HepG2 (cell line): ENCODE results near the gene NFKBIL1. TPM values are rescaled to one million over a fixed set of nuclear protein-coding genes. Genes with fewer than 3 reads are reported as not detected.

Experiments
- FUBP1 ChIP-seq: sonication (generic); formaldehyde crosslinking; IDR thresholded peaks from 2 replicates; pipeline ENCODE4 v1.5.1; 2020; ENCODE audit warnings: missing genetic modification reagents, mild to moderate bottlenecking, borderline replicate concordance
- GATAD1 ChIP-seq: IDR thresholded peaks from 2 replicates; pipeline ENCODE4 v1.6.1; 2016; ENCODE audit warnings: missing genetic modification reagents, missing compliant biosample characterization
- IRX3 ChIP-seq: sonication (generic); formaldehyde crosslinking; IDR thresholded peaks from 2 replicates; pipeline ENCODE4 v1.8.1; 2023; ENCODE audit warnings: mild to moderate bottlenecking, low read depth, missing genetic modification reagents, borderline replicate concordance
- MED13 ChIP-seq: sonication (generic); formaldehyde crosslinking; IDR thresholded peaks from 2 replicates; pipeline ENCODE4 v1.5.0; 2020; ENCODE audit warnings: missing genetic modification reagents
- NRL ChIP-seq: sonication (generic); formaldehyde crosslinking; IDR thresholded peaks from 2 replicates; pipeline ENCODE4 v1.5.0; 2020; ENCODE audit warnings: missing genetic modification reagents, mild to moderate bottlenecking, moderate library complexity, borderline replicate concordance
- PAWR ChIP-seq: sonication (generic); formaldehyde crosslinking; IDR thresholded peaks from 2 replicates; pipeline ENCODE4 v1.4.0; 2020; ENCODE audit warnings: missing genetic modification reagents, mild to moderate bottlenecking, borderline replicate concordance
- PHF20 ChIP-seq: sonication (generic); formaldehyde crosslinking; IDR thresholded peaks from 2 replicates; pipeline ENCODE4 v1.5.0; 2020; ENCODE audit warnings: mild to moderate bottlenecking, missing genetic modification reagents
- PHF5A ChIP-seq: IDR thresholded peaks from one replicate; pipeline ENCODE4 v1.6.1; 2018; ENCODE audit warnings: low read depth, missing genetic modification reagents; ENCODE audit not compliant: unreplicated experiment
- PITX1 ChIP-seq: sonication (generic); formaldehyde crosslinking; IDR thresholded peaks from 2 replicates; pipeline ENCODE4 v1.5.1; 2020; ENCODE audit warnings: mild to moderate bottlenecking, missing genetic modification reagents
- SMAD3 ChIP-seq: sonication (generic); formaldehyde crosslinking; IDR thresholded peaks from 2 replicates; pipeline ENCODE4 v1.4.0; 2020; ENCODE audit warnings: missing genetic modification reagents
- SSRP1 ChIP-seq: IDR thresholded peaks from 2 replicates; pipeline ENCODE4 v1.6.1; 2016; ENCODE audit warnings: control low read depth
- ZNF598 ChIP-seq: sonication (generic); formaldehyde crosslinking; IDR thresholded peaks from 2 replicates; pipeline ENCODE4 v1.5.1; 2020; ENCODE audit warnings: mild to moderate bottlenecking, missing genetic modification reagents, borderline replicate concordance
- ZNF704 ChIP-seq: sonication (generic); formaldehyde crosslinking; IDR thresholded peaks from 2 replicates; pipeline ENCODE4 v1.8.1; 2023; ENCODE audit warnings: mild to moderate bottlenecking, inconsistent platforms, moderate library complexity, missing genetic modification reagents, borderline replicate concordance
- polyA plus RNA-seq, 8 experiments: library from polyadenylated mRNA; depleted of rRNA in 3 of 8; stranded (reverse) in 7 of 8; unstranded in 1 of 8; fragments of >200 nt; fragmentation: Illumina TruSeq in 4 of 8; extraction: Trizol in 4 of 8; gene quantifications; 2 replicates each; pipeline versions ENCODE4 v1.2.1 to v1.2.3, GENCODE V29; 2011 to 2016; ENCODE audit warnings: low read depth in 4 of 8, missing spikeins in 1 of 8, mixed read lengths in 1 of 8; ENCODE audit not compliant: insufficient read depth in 1 of 8
- total RNA-seq, 5 experiments: library from RNA; depleted of rRNA; stranded (reverse); fragments of >200 nt; fragmentation: Illumina TruSeq; extraction: Trizol; gene quantifications; 2 replicates each; pipeline ENCODE4 v1.2.3, GENCODE V29; 2016; ENCODE audit warnings: low read depth in 1 of 5
- TF ChIP-seq, protein P1 (sequence below): sonication (generic); formaldehyde crosslinking; IDR thresholded peaks from 2 replicates; pipeline ENCODE4 v1.5.0; 2020; ENCODE audit warnings: mild to moderate bottlenecking, missing genetic modification reagents
- TF ChIP-seq, protein P2 (sequence below): IDR thresholded peaks from 2 replicates; pipeline ENCODE4 v1.6.1; 2018; ENCODE audit warnings: missing genetic modification reagents, mild to moderate bottlenecking, missing compliant biosample characterization
- TF ChIP-seq, protein P3 (sequence below): sonication (generic); formaldehyde crosslinking; IDR thresholded peaks from 2 replicates; pipeline ENCODE4 v1.5.0; 2020; ENCODE audit warnings: mild to moderate bottlenecking, missing genetic modification reagents
- TF ChIP-seq, protein P4 (sequence below): sonication (generic); formaldehyde crosslinking; IDR thresholded peaks from 2 replicates; pipeline ENCODE4 v1.4.0; 2020; ENCODE audit warnings: missing genetic modification reagents, borderline replicate concordance

Gene NFKBIL1
- total and polyA plus RNA-seq, 2 of the 13 experiments (the other 11 are each of a cell fraction or from before 2014, with no cell fraction given) = 9.7 to 19.5 TPM

GRCh38 chr6:31581434-31582229, 34.2 kb downstream of the NFKBIL1 start (continued):
- TF ChIP-seq, protein P1, sequence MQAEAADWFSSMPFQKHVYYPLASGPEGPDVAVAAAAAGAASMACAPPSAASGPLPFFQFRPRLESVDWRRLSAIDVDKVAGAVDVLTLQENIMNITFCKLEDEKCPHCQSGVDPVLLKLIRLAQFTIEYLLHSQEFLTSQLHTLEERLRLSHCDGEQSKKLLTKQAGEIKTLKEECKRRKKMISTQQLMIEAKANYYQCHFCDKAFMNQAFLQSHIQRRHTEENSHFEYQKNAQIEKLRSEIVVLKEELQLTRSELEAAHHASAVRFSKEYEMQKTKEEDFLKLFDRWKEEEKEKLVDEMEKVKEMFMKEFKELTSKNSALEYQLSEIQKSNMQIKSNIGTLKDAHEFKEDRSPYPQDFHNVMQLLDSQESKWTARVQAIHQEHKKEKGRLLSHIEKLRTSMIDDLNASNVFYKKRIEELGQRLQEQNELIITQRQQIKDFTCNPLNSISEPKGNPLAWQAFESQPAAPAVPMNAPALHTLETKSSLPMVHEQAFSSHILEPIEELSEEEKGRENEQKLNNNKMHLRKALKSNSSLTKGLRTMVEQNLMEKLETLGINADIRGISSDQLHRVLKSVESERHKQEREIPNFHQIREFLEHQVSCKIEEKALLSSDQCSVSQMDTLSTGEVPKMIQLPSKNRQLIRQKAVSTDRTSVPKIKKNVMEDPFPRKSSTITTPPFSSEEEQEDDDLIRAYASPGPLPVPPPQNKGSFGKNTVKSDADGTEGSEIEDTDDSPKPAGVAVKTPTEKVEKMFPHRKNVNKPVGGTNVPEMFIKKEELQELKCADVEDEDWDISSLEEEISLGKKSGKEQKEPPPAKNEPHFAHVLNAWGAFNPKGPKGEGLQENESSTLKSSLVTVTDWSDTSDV (CRISPR knock-in tag) = no peak
- no peak for TF ChIP-seq PHF5A (CRISPR knock-in tag)
- TF ChIP-seq GATAD1 (CRISPR knock-in tag) = no peak
- no peak for TF ChIP-seq ZNF704 (CRISPR knock-in tag)
- TF ChIP-seq PITX1 (CRISPR knock-in tag) = peak; percentile 6; the same call in 1 of the 2 replicates
- TF ChIP-seq IRX3 = no peak
- TF ChIP-seq ZNF598 (CRISPR knock-in tag) = no peak
- TF ChIP-seq FUBP1 (CRISPR knock-in tag) = no peak
- no peak for TF ChIP-seq SSRP1 (CRISPR knock-in tag)
- TF ChIP-seq PHF20 (CRISPR knock-in tag) = 0 out of 2 replicates have a peak, but pooled peaks have one; percentile 12
- TF ChIP-seq MED13 = 0 out of 2 replicates have a peak, but pooled peaks have one; percentile 12
- no peak for TF ChIP-seq SMAD3 (CRISPR knock-in tag)
- TF ChIP-seq, protein P2, sequence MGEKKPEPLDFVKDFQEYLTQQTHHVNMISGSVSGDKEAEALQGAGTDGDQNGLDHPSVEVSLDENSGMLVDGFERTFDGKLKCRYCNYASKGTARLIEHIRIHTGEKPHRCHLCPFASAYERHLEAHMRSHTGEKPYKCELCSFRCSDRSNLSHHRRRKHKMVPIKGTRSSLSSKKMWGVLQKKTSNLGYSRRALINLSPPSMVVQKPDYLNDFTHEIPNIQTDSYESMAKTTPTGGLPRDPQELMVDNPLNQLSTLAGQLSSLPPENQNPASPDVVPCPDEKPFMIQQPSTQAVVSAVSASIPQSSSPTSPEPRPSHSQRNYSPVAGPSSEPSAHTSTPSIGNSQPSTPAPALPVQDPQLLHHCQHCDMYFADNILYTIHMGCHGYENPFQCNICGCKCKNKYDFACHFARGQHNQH (CRISPR knock-in tag) = 0 out of 2 replicates have a peak, but pooled peaks have one; percentile 5
- TF ChIP-seq, protein P3, sequence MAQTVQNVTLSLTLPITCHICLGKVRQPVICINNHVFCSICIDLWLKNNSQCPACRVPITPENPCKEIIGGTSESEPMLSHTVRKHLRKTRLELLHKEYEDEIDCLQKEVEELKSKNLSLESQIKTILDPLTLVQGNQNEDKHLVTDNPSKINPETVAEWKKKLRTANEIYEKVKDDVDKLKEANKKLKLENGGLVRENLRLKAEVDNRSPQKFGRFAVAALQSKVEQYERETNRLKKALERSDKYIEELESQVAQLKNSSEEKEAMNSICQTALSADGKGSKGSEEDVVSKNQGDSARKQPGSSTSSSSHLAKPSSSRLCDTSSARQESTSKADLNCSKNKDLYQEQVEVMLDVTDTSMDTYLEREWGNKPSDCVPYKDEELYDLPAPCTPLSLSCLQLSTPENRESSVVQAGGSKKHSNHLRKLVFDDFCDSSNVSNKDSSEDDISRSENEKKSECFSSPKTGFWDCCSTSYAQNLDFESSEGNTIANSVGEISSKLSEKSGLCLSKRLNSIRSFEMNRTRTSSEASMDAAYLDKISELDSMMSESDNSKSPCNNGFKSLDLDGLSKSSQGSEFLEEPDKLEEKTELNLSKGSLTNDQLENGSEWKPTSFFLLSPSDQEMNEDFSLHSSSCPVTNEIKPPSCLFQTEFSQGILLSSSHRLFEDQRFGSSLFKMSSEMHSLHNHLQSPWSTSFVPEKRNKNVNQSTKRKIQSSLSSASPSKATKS = no peak
- TF ChIP-seq, protein P4, sequence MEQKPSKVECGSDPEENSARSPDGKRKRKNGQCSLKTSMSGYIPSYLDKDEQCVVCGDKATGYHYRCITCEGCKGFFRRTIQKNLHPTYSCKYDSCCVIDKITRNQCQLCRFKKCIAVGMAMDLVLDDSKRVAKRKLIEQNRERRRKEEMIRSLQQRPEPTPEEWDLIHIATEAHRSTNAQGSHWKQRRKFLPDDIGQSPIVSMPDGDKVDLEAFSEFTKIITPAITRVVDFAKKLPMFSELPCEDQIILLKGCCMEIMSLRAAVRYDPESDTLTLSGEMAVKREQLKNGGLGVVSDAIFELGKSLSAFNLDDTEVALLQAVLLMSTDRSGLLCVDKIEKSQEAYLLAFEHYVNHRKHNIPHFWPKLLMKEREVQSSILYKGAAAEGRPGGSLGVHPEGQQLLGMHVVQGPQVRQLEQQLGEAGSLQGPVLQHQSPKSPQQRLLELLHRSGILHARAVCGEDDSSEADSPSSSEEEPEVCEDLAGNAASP = no peak
- TF ChIP-seq NRL = no peak
- TF ChIP-seq PAWR (CRISPR knock-in tag) = no peak
